ENCODE results near the gene PEMT.

The PEMT gene

DNA sequence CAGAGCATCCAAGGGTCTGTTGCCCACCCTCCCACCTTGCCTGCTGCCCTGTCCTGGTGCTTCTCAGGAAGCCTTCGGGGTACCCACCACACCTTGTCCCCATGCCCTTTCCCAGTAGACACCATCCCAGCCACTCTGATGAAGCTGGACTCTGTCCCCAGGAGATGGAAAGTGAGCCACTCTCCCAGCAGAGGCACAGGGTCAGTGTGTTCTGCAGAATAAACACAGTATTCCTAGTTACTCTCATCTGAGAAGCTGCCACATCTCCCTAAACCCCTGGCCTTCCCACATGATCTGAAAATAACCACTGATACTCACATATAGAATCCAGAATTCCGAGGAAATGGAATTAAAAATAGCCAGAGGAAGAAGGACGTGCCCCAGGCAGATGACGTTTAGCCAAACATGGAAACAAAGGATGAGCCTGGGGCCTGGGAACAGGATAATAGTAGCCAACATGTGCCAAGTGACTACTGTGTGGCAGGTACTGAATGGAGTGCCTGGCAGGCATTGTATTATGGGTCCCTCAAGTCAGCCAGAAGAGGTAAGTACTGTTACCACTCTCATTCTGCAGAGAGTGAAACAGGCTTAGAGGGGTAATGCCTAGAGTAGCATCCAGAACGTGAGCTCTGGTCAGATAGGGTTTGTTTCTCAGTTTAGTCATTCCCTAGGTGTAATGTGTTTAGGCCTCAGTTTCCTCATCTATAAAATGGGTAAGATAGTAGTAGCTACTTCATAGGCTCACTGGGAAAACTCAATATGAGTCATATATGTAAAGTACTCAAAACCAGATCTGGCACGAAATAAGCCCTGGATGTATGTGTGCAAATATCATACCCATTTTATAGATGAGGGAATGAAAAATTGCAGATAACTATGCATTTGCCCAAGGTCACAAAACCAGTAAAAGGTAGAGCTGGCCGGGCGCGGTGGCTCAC, 20.8 kb upstream of the PEMT start:
- TF ChIP-seq POLR2AphosphoS5 (IDR thresholded peaks at IDR 0.05; ENCODE audit: low read depth) (no peak), GABPA (IDR thresholded peaks at IDR 0.05; ENCODE audit: low read depth) (no peak), SPI1 (IDR thresholded peaks at IDR 0.05; ENCODE audit: borderline replicate concordance, low read depth) (no peak)
- TF ChIP-seq, protein P1, sequence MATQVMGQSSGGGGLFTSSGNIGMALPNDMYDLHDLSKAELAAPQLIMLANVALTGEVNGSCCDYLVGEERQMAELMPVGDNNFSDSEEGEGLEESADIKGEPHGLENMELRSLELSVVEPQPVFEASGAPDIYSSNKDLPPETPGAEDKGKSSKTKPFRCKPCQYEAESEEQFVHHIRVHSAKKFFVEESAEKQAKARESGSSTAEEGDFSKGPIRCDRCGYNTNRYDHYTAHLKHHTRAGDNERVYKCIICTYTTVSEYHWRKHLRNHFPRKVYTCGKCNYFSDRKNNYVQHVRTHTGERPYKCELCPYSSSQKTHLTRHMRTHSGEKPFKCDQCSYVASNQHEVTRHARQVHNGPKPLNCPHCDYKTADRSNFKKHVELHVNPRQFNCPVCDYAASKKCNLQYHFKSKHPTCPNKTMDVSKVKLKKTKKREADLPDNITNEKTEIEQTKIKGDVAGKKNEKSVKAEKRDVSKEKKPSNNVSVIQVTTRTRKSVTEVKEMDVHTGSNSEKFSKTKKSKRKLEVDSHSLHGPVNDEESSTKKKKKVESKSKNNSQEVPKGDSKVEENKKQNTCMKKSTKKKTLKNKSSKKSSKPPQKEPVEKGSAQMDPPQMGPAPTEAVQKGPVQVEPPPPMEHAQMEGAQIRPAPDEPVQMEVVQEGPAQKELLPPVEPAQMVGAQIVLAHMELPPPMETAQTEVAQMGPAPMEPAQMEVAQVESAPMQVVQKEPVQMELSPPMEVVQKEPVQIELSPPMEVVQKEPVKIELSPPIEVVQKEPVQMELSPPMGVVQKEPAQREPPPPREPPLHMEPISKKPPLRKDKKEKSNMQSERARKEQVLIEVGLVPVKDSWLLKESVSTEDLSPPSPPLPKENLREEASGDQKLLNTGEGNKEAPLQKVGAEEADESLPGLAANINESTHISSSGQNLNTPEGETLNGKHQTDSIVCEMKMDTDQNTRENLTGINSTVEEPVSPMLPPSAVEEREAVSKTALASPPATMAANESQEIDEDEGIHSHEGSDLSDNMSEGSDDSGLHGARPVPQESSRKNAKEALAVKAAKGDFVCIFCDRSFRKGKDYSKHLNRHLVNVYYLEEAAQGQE (IDR thresholded peaks at IDR 0.05; ENCODE audit: insufficient replicate concordance, low read depth) = no peak
- TF ChIP-seq, protein P2, sequence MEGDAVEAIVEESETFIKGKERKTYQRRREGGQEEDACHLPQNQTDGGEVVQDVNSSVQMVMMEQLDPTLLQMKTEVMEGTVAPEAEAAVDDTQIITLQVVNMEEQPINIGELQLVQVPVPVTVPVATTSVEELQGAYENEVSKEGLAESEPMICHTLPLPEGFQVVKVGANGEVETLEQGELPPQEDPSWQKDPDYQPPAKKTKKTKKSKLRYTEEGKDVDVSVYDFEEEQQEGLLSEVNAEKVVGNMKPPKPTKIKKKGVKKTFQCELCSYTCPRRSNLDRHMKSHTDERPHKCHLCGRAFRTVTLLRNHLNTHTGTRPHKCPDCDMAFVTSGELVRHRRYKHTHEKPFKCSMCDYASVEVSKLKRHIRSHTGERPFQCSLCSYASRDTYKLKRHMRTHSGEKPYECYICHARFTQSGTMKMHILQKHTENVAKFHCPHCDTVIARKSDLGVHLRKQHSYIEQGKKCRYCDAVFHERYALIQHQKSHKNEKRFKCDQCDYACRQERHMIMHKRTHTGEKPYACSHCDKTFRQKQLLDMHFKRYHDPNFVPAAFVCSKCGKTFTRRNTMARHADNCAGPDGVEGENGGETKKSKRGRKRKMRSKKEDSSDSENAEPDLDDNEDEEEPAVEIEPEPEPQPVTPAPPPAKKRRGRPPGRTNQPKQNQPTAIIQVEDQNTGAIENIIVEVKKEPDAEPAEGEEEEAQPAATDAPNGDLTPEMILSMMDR (IDR thresholded peaks at IDR 0.05; ENCODE audit: insufficient read depth, low read length) = no peak
- Histone ChIP-seq H3K27me3 (ENCODE audit: insufficient read depth, poor library complexity, severe bottlenecking) (no peaks in the 10 kb centered on the region), H3K27ac (replicated peaks) (no peak overlapping the region), H3K4me3 (replicated peaks; ENCODE audit: insufficient read depth, low read length) (no peak overlapping the region)
- no peak for DNase-seq (ENCODE audit: low read depth in 1 of 2, low spot score in 1 of 2)

DNA sequence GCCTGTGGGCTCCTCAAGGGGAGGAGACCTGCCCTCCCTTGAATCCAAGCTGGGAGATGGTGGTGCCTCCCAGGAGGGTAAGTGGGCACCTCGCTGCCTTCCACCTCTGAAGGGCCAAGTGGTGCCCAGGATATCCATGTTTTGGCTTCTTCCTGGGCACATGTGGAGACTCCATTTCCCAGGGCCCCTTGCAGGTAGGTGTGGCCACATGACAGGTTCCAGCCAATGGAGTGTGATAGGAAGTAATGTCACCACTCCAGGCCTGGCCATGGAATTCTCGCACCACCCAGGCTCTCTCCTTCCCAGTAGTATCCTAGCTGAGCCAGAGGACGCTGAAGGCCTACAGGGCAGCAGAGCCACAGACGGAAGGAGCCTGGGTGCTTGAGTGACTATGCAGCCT, 17.6 kb upstream of the PEMT start:
- Histone ChIP-seq H3K27me3 (ENCODE audit: insufficient read depth, poor library complexity, severe bottlenecking) (no peaks in the 10 kb centered on the region), H3K27ac (replicated peaks) (no peak overlapping the region), H3K4me3 (replicated peaks; ENCODE audit: insufficient read depth, low read length) (no peak overlapping the region)
- no peak for DNase-seq (ENCODE audit: low read depth in 1 of 2, low spot score in 1 of 2)
- TF ChIP-seq POLR2AphosphoS5 (IDR thresholded peaks at IDR 0.05; ENCODE audit: low read depth) (no peak), SPI1 (IDR thresholded peaks at IDR 0.05; ENCODE audit: borderline replicate concordance, low read depth) (no peak), GABPA (IDR thresholded peaks at IDR 0.05; ENCODE audit: low read depth) (no peak)
- TF ChIP-seq, protein P2 (IDR thresholded peaks at IDR 0.05; ENCODE audit: insufficient read depth, low read length) = no peak
- TF ChIP-seq, protein P1 (IDR thresholded peaks at IDR 0.05; ENCODE audit: insufficient replicate concordance, low read depth) = no peak

DNA sequence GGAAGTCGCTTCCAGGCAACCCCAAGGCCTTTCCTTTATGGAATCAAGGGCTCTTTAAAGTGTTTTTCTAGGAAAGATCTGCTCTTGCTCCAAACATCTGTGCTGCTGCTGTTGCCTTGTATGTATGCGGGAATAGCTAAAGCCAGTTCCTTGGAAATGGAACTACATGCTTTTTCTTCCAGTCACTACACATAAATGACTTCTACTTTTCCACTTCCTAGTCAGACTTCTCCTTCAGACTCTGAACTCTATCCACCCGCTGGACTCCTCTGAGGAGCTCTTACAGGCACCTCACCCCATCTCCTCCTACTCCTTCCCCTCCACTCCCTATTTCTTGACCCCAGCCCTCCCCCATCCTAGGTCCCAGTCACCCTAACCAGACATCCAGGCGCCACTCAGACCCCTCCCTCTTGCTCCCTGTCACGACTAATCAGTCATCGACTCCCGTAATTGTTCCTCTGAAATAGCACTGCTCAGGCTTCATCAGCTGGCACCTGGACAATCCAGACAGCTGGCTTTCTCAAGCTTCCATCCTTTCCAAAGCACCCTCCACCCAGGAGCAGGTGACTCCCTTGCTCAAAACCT, 15.0 kb upstream of the PEMT start:
- Histone ChIP-seq H3K4me3 (replicated peaks; ENCODE audit: insufficient read depth, low read length) (no peak overlapping the region), H3K27me3 (ENCODE audit: insufficient read depth, poor library complexity, severe bottlenecking) (no peaks in the 10 kb centered on the region), H3K27ac (replicated peaks) (no peak overlapping the region)
- no peak for TF ChIP-seq SPI1 (IDR thresholded peaks at IDR 0.05; ENCODE audit: borderline replicate concordance, low read depth)
- TF ChIP-seq, protein P2 (IDR thresholded peaks at IDR 0.05; ENCODE audit: insufficient read depth, low read length) = no peak
- no peak for TF ChIP-seq GABPA (IDR thresholded peaks at IDR 0.05; ENCODE audit: low read depth)
- TF ChIP-seq, protein P1 (IDR thresholded peaks at IDR 0.05; ENCODE audit: insufficient replicate concordance, low read depth) = no peak
- no peak for TF ChIP-seq POLR2AphosphoS5 (IDR thresholded peaks at IDR 0.05; ENCODE audit: low read depth)
- no peak for DNase-seq (ENCODE audit: low read depth in 1 of 2, low spot score in 1 of 2)
